ENCODE measurements around the gene NPDC1.

Gene NPDC1

DNA sequence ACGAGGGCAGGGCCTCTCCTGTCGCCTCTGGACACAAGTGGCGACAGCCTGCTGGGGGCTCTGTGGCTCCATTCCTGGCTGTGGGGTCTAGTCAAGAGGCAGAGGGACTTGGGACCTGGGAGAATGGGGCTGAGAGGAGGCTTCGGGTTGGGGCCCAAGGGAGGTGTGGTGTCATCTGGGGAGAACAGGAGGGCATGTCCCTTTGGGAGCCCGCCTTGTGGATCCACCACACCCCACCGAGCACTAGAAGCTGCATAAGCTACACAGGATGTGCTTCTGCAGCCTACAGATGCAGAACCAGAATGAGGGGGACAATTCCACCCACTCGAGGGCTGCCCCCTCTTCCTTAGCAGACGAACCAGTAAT lies 36.9 kb upstream of the NPDC1 start:
- Histone ChIP-seq H3K4me3 (ENCODE audit: low read length in 2 of 2) (no peak overlapping the region), H3K9me3 (ENCODE audit: control insufficient read depth in 2 of 2, low read length in 2 of 2) (no peaks in the 10 kb centered on the region), H3K27ac (ENCODE audit: low read depth in 2 of 2, low read length in 2 of 2) (no peak overlapping the region), H3K4me1 (ENCODE audit: control insufficient read depth in 2 of 2, insufficient read depth in 2 of 2, low read length in 2 of 2) (peaks cover 32 to 33% of the 10 kb centered on the region in 2 donors), H3K27me3 (ENCODE audit: control insufficient read depth in 2 of 2, insufficient read depth in 2 of 2, low read length in 2 of 2) (no peaks in the 10 kb centered on the region), H3K36me3 (ENCODE audit: control insufficient read depth in 2 of 2, insufficient read depth in 2 of 2, low read length in 2 of 2) (peaks cover 0 to 29% of the 10 kb centered on the region in 2 donors), H3K9ac (ENCODE audit: low read depth in 1 of 2, low read length in 2 of 2) (no peak overlapping the region)

GRCh38 chr9:137082222-137082924 lies 36.4 kb upstream of the NPDC1 start:
- Histone ChIP-seq H3K4me1 (ENCODE audit: control insufficient read depth in 2 of 2, insufficient read depth in 2 of 2, low read length in 2 of 2) (peaks cover 28% of the 10 kb centered on the region in 2 donors), H3K9me3 (ENCODE audit: control insufficient read depth in 2 of 2, low read length in 2 of 2) (no peaks in the 10 kb centered on the region), H3K27me3 (ENCODE audit: control insufficient read depth in 2 of 2, insufficient read depth in 2 of 2, low read length in 2 of 2) (no peaks in the 10 kb centered on the region), H3K4me3 (ENCODE audit: low read length in 2 of 2) (no peak overlapping the region), H3K36me3 (ENCODE audit: control insufficient read depth in 2 of 2, insufficient read depth in 2 of 2, low read length in 2 of 2) (peaks cover 0 to 29% of the 10 kb centered on the region in 2 donors), H3K9ac (ENCODE audit: low read depth in 1 of 2, low read length in 2 of 2) (no peak overlapping the region), H3K27ac (ENCODE audit: low read depth in 2 of 2, low read length in 2 of 2) (no peak overlapping the region)

DNA sequence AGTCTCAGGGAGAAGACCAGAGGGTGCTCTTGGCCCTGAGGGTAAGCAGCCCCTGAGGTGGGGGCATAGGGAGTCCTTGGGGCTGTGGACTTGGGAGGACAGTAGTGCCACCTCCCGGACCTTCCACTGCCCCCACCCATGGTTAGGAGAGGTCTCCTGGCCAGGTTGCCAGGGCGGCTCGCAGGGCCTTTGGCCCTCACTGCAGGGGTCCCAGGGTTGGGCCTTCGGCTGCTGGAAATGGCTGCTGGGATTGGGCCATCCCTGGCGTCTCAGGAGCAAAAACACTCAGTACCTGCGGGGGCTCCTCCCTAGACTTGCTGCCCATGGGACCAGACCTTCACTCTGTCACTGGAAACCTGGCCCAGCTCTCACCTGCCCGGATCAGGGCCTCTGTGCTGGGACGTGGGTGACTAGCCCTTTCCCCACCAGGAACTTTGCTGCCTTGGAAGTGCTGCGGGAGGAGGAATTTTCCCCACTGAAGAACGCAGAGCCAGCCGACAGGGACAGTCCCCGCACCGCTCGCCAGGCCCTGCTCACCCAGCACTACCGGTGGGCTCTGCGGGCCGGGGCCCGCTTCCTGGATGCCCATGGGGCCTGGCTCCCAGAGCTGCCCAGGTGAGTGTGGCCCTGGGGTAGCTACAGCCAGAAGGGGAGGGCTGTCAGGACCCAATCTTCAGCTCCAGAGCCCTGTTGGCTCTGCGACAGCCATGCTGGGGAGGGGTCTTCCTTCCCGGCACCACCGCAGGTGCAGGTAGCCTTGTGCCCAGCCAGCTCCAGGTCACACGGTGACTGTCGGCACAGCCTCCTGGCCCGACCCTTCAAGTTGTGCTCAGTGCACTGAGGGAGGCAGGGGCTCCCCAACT lies 34.5 kb upstream of the NPDC1 start:
- H3K27ac ChIP-seq (ENCODE audit: low read depth in 2 of 2, low read length in 2 of 2) = no peak overlapping the region
- H3K36me3 ChIP-seq (ENCODE audit: control insufficient read depth in 2 of 2, insufficient read depth in 2 of 2, low read length in 2 of 2) = peaks cover 0 to 29% of the 10 kb centered on the region in 2 donors
- H3K4me3 ChIP-seq (ENCODE audit: low read length in 2 of 2) = no peak overlapping the region
- H3K4me1 ChIP-seq (ENCODE audit: control insufficient read depth in 2 of 2, insufficient read depth in 2 of 2, low read length in 2 of 2) = peaks cover 19 to 20% of the 10 kb centered on the region in 2 donors
- H3K27me3 ChIP-seq (ENCODE audit: control insufficient read depth in 2 of 2, insufficient read depth in 2 of 2, low read length in 2 of 2) = no peaks in the 10 kb centered on the region
- no peaks in the 10 kb centered on the region for H3K9me3 ChIP-seq (ENCODE audit: control insufficient read depth in 2 of 2, low read length in 2 of 2)
- no peak overlapping the region for H3K9ac ChIP-seq (ENCODE audit: low read depth in 1 of 2, low read length in 2 of 2)

DNA sequence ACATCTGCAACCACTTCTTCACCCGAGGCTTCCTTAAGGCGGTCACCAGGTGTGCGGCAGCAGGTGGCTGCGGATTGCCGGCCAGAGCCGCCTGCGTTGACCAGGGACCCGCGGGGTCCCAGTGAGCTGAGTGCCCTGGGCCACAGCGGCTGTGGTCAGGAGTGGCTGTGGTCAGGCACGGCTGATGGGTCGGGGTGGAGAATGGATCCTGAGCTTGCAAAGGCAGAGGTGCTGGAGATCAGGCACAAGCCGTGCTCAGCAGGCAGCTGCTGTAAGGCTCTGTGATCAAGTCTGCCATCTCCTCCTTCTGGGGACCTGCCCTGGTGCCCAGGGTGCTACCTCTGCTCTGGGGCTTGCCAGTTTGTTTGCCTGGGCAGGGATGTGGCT lies 33.4 kb upstream of the NPDC1 start:
- H3K27ac ChIP-seq (ENCODE audit: low read depth in 2 of 2, low read length in 2 of 2) = no peak overlapping the region
- no peak overlapping the region for H3K4me3 ChIP-seq (ENCODE audit: low read length in 2 of 2)
- H3K9ac ChIP-seq (ENCODE audit: low read depth in 1 of 2, low read length in 2 of 2) = no peak overlapping the region
- no peaks in the 10 kb centered on the region for H3K9me3 ChIP-seq (ENCODE audit: control insufficient read depth in 2 of 2, low read length in 2 of 2)
- no peaks in the 10 kb centered on the region for H3K27me3 ChIP-seq (ENCODE audit: control insufficient read depth in 2 of 2, insufficient read depth in 2 of 2, low read length in 2 of 2)
- peaks cover 0 to 29% of the 10 kb centered on the region in 2 donors for H3K36me3 ChIP-seq (ENCODE audit: control insufficient read depth in 2 of 2, insufficient read depth in 2 of 2, low read length in 2 of 2)
- peaks cover 17 to 18% of the 10 kb centered on the region in 2 donors for H3K4me1 ChIP-seq (ENCODE audit: control insufficient read depth in 2 of 2, insufficient read depth in 2 of 2, low read length in 2 of 2)

- Histone ChIP-seq H3K36me3 (ENCODE audit: control insufficient read depth in 2 of 2, insufficient read depth in 2 of 2, low read length in 2 of 2) (peaks cover 0 to 29% of the 10 kb centered on the region in 2 donors), H3K9ac (ENCODE audit: low read depth in 1 of 2, low read length in 2 of 2) (peak overlapping the region in 1 of 2 donors; percentile 63), H3K4me3 (ENCODE audit: low read length in 2 of 2) (peak overlapping the region; percentile 65 to 67), H3K27ac (ENCODE audit: low read depth in 2 of 2, low read length in 2 of 2) (peak overlapping the region in 1 of 2 donors; percentile 43), H3K9me3 (ENCODE audit: control insufficient read depth in 2 of 2, low read length in 2 of 2) (no peaks in the 10 kb centered on the region), H3K27me3 (ENCODE audit: control insufficient read depth in 2 of 2, insufficient read depth in 2 of 2, low read length in 2 of 2) (no peaks in the 10 kb centered on the region), H3K4me1 (ENCODE audit: control insufficient read depth in 2 of 2, insufficient read depth in 2 of 2, low read length in 2 of 2) (peaks cover 20 to 21% of the 10 kb centered on the region in 2 donors)
Measured at GRCh38 chr9:137078701-137079400, 32.9 kb upstream of the NPDC1 start.

DNA sequence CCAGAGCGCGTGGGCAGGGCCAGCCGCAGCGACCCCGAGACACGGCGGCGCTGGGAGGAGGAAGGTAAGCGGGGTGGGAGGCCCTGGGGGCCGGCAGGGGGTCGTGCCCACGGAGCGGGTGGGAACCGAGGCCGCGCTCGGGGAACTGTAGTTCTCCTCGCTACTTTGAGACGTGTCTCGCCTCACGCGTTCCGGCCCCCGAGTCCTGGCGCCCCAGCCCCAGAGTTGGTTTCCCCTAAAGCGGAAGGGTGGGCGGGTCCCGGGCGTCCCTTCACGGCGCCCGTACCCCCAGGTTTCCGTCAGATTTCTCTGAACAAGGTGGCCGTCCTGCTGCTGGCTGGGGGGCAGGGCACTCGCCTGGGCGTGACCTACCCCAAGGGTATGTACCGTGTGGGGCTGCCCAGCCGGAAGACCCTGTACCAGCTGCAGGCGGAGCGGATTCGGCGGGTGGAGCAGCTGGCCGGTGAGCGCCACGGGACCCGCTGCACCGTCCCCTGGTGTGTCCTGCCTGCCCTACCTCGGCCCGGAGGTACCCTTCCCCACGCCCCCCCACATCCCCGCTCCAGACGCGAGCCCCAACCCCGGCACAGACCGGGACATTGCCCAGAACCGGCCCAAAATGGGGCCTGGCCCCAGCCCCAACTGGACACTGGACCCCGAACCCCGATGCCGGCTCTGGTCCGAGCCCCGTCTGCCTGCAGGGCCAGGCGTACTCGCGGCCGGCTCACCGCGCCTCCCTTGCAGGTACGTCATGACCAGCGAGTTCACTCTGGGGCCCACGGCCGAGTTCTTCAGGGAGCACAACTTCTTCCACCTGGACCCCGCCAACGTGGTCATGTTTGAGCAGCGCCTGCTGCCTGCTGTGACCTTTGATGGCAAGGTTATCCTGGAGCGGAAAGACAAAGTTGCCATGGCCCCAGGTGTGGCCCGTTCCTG lies 32.0 kb upstream of the NPDC1 start:
- Histone ChIP-seq H3K27me3 (ENCODE audit: control insufficient read depth in 2 of 2, insufficient read depth in 2 of 2, low read length in 2 of 2) (no peaks in the 10 kb centered on the region), H3K36me3 (ENCODE audit: control insufficient read depth in 2 of 2, insufficient read depth in 2 of 2, low read length in 2 of 2) (peaks cover 0 to 26% of the 10 kb centered on the region in 2 donors), H3K9me3 (ENCODE audit: control insufficient read depth in 2 of 2, low read length in 2 of 2) (no peaks in the 10 kb centered on the region), H3K9ac (ENCODE audit: low read depth in 1 of 2, low read length in 2 of 2) (peak overlapping the region; percentile 52 to 63), H3K27ac (ENCODE audit: low read depth in 2 of 2, low read length in 2 of 2) (peak overlapping the region; percentile 13 to 52), H3K4me3 (ENCODE audit: low read length in 2 of 2) (peak overlapping the region; percentile 65 to 67), H3K4me1 (ENCODE audit: control insufficient read depth in 2 of 2, insufficient read depth in 2 of 2, low read length in 2 of 2) (peaks cover 20 to 28% of the 10 kb centered on the region in 2 donors)

DNA sequence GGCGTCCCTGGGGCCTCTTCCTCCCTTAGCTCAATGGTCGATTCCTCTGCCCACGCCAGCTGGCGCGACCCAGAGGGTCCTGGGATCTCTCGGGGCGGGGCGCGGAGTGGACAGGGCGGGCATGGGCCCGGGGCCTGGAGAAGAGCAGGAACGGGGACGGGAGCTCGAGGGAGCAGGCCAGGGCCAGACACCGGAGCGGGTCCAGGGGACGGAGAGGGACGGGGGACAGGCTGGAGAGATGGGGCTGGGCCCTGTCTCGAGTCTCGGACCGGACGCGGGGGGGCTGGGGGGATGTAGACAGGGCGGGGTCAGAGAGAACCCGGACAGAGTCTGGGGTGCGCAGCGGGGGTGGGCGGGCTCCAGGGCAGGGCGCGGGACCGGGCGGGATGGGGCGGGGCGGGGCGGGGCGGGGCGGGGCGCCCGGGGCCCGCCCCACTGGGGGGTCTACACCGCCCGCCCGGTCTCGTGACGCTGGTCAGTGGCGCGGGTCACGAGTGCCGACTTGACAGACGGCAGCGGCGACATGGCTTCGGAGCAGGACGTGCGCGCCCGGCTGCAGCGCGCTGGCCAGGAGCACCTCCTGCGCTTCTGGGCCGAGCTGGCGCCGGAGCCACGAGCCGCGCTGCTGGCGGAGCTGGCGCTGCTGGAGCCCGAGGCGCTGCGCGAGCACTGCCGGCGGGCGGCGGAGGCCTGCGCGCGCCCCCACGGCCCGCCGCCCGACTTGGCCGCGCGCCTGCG lies 31.2 kb upstream of the NPDC1 start, which contains the start of gene UAP1L1:
UAP1L1 (plus strand) TSS at position 508 of the 738 bp plus-strand sequence; CDS start at position 524, 16 bp downstream.
- Histone ChIP-seq H3K4me3 (ENCODE audit: low read length in 2 of 2) (peak within 1 kb of the TSS; percentile 65 to 67), H3K9ac (ENCODE audit: low read depth in 1 of 2, low read length in 2 of 2) (peak within 1 kb of the TSS; percentile 52 to 63)

GRCh38 chr9:137076636-137077009 lies 30.6 kb upstream of the NPDC1 start:
- Histone ChIP-seq H3K9ac (ENCODE audit: low read depth in 1 of 2, low read length in 2 of 2) (peak overlapping the region in 1 of 2 donors; percentile 51), H3K27ac (ENCODE audit: low read depth in 2 of 2, low read length in 2 of 2) (peak overlapping the region; percentile 48 to 52), H3K9me3 (ENCODE audit: control insufficient read depth in 2 of 2, low read length in 2 of 2) (no peaks in the 10 kb centered on the region)

More for the DNA sequence above, 31.2 kb upstream of the NPDC1 start, which contains the start of gene UAP1L1:
- peaks cover 0 to 20% of the 10 kb centered on the region in 2 donors for H3K36me3 ChIP-seq (ENCODE audit: control insufficient read depth in 2 of 2, insufficient read depth in 2 of 2, low read length in 2 of 2)
- peak within 1 kb of the TSS; percentile 52 for H3K27ac ChIP-seq (ENCODE audit: low read depth in 2 of 2, low read length in 2 of 2)
- no peaks in the 10 kb centered on the region for H3K9me3 ChIP-seq (ENCODE audit: control insufficient read depth in 2 of 2, low read length in 2 of 2)
- H3K27me3 ChIP-seq (ENCODE audit: control insufficient read depth in 2 of 2, insufficient read depth in 2 of 2, low read length in 2 of 2) = no peaks in the 10 kb centered on the region
- H3K4me1 ChIP-seq (ENCODE audit: control insufficient read depth in 2 of 2, insufficient read depth in 2 of 2, low read length in 2 of 2) = peaks cover 20 to 28% of the 10 kb centered on the region in 2 donors

More at GRCh38 chr9:137076636-137077009, 30.6 kb upstream of the NPDC1 start:
- Histone ChIP-seq H3K4me3 (ENCODE audit: low read length in 2 of 2) (peak overlapping the region; percentile 41 to 53), H3K27me3 (ENCODE audit: control insufficient read depth in 2 of 2, insufficient read depth in 2 of 2, low read length in 2 of 2) (no peaks in the 10 kb centered on the region), H3K36me3 (ENCODE audit: control insufficient read depth in 2 of 2, insufficient read depth in 2 of 2, low read length in 2 of 2) (peaks cover 0 to 18% of the 10 kb centered on the region in 2 donors), H3K4me1 (ENCODE audit: control insufficient read depth in 2 of 2, insufficient read depth in 2 of 2, low read length in 2 of 2) (peaks cover 20 to 28% of the 10 kb centered on the region in 2 donors)

Data from mucosa of rectum (tissue), 2 donors.